ENCODE results near the gene FAM174C.

The FAM174C gene

DNA sequence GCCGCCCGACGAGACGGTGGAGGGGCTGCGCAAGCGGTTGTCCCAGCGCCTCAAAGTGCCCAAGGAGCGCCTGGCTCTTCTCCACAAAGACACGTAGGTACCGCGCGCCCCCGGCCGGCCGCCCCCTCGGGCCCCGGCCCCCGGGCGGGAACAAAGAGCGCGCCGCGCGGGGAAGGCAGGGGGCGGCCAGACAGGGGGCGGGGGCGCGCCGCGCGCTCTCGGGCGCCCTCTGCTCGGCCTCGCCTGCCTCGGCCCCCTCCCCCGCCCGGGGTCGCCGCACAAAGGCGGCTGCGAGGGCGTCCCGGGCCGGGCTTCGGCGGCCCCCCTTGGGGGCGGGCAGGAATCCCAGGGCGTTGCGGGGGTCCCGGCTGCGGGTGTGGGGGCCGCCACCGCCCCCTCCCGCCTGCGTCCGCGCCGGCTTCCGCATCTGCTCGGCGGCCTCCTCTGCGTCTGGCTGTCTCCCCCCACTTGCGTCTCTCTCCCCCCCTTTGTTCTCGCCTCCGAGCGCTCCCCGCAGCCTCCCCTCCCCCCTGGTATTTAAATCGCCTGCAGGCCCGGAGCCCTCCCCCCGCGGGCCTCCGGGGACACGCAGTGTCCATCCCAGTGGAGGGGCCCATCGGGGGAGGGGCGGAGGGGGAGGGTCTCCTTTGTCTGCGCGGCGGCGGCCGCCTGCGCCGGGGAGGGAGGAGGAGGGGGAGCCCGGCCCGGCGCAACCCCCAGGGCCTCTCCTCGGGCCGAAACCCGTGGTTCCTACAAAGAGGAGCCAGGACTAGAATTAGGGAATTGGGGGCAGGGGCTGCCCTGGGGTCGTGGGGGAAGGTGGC lies 24.7 kb upstream of the FAM174C start:
- H3K27ac ChIP-seq = peak overlapping the region; percentile 99
- TF ChIP-seq ZFX (IDR thresholded peaks at IDR 0.05; ENCODE audit: borderline replicate concordance) = no peak
- TF ChIP-seq, protein P1, sequence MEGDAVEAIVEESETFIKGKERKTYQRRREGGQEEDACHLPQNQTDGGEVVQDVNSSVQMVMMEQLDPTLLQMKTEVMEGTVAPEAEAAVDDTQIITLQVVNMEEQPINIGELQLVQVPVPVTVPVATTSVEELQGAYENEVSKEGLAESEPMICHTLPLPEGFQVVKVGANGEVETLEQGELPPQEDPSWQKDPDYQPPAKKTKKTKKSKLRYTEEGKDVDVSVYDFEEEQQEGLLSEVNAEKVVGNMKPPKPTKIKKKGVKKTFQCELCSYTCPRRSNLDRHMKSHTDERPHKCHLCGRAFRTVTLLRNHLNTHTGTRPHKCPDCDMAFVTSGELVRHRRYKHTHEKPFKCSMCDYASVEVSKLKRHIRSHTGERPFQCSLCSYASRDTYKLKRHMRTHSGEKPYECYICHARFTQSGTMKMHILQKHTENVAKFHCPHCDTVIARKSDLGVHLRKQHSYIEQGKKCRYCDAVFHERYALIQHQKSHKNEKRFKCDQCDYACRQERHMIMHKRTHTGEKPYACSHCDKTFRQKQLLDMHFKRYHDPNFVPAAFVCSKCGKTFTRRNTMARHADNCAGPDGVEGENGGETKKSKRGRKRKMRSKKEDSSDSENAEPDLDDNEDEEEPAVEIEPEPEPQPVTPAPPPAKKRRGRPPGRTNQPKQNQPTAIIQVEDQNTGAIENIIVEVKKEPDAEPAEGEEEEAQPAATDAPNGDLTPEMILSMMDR (IDR thresholded peaks at IDR 0.05) = peak; percentile 28; the same call in 1 of the 2 replicates

DNA sequence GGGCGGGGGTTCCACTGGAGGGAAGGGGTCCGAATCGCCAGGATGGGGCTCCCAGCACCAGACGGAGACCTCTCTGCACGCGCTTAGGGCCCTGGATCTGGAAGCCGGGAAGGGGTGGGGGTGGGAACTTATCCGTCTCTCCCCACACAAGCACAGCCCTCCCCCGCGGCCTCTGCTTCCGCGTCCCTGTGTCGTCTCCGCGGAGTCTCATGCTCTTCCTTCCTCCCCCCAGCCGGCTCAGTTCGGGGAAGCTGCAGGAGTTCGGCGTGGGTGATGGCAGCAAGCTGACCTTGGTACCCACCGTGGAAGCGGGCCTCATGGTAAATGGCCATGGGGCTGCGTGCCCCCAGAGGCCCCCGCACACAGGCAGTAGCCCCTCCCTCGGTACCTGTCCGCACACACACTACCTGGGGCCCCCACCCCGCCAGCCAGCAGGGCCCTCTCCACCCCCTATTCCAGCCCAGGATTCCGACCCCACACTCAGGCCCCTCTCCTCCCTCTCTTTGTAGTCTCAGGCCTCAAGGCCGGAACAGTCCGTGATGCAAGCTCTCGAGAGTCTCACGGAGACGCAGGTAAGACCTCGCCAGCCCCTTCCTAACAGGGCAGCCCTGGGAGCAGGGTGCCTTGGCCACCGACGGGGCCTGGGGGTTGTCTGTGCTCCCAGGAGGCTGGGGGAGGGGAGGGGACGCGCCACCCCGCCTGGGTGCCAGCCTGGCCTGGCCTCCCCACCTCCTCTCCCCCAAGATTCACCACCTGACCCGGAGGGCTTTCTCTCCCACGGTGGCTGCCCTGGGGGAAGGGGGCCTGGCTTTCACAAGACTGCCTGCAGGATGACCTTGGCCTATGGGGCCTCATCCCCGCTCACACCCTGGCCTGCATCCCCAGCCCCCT lies 23.8 kb upstream of the FAM174C start:
- TF ChIP-seq, protein P1 (IDR thresholded peaks at IDR 0.05) = no peak
- no peak for TF ChIP-seq ZFX (IDR thresholded peaks at IDR 0.05; ENCODE audit: borderline replicate concordance)

DNA sequence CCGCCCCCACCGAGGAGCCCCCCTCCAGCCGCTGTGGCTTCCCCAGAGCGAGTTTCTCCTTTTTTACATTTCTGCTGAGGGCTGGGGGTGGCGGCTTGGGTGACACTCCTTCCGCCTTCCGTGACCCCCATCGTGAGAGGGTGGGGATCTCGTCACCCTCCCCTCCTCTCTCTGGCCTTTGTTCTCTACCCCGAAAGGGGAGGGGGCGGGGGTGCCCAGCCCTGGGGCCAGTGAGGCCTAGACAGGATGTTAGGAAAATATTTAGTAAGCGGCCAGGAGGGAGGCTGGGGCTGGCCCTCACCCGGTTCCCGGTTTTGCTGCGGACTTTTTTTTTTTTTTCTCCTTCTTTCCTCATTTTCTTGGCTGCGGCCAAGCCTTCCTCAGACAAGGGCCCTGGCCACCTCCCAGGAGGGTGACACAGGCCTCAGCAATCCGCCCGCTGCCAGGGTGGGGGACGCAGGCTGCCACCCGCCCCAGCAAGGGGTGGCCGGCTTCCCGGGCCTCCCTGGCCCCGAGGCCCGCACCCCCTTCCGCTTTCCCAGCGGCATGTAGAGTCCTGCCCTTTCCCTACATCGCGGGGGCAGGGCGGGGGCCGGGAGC lies 23.0 kb upstream of the FAM174C start:
- peak overlapping the region; percentile 99 for H3K27ac ChIP-seq
- TF ChIP-seq, protein P1 (IDR thresholded peaks at IDR 0.05) = no peak
- no peak for TF ChIP-seq ZFX (IDR thresholded peaks at IDR 0.05; ENCODE audit: borderline replicate concordance)

More for the DNA sequence above, 23.8 kb upstream of the FAM174C start:
- H3K27ac ChIP-seq = peak overlapping the region; percentile 99

DNA sequence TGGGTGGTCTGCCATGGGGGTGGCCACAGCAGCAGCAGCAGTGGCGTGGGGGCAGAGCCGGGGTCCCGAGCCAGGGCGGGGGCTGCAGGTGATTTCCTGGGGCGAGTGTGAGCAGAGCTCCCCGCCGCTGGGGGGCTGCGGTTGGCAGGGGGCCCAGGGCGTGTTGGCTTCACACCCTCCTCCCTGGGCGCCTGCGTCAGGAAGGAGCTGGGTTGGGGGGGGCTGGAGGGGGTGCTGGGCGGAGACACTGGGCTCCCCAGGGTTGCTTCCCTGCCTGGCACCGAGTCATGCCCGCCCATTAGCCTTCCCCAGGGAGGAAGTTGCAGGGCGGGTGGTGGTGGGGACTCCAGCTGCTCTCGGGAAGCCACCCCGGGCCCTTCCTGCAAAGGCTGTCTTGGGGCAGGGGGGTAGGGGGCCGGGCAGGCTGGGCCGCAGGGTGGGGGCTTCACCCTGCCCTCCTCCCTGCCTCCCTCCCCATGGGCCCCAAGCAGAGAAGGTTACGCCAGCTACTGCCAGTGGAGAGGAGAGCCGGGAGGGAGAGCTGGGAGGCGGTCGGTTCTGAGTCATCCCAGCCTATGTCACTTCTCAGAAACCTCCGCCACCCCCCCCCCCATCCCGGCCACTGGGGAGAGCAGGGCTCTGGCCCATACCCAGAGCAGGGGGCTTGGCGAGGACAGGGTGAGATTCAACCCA lies 22.4 kb upstream of the FAM174C start:
- H3K27ac ChIP-seq = peak overlapping the region; percentile 99
- no peak for TF ChIP-seq ZFX (IDR thresholded peaks at IDR 0.05; ENCODE audit: borderline replicate concordance)
- TF ChIP-seq, protein P1 (IDR thresholded peaks at IDR 0.05) = no peak

DNA sequence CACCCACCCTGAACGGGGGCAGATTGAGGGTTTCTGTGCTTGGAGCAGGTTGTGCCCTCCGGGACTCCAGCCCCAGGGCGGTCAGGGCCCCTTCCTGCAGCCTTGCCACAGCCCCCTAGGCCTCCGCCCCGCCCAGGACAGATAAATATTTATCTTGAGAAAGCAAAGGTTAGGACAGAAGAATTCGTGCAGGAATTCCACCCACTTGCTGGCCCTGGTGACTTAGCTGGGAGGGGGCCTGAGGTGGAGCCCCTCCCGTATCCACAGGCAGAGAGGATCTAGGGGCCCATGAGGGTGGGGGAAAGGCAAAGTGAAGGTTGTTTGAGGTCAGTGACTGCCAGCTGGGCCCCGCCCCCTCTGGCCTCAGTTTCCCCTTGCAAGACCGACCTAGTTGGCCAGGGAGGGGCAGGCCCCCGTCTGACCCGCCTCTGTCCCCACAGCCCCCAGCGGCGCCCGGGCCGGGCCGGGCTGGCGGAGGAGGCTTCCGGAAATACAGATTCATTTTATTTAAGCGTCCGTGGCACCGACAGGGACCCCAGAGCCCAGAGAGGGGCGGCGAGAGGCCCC lies 21.7 kb upstream of the FAM174C start:
- H3K27ac ChIP-seq = peak overlapping the region; percentile 99
- TF ChIP-seq, protein P1 (IDR thresholded peaks at IDR 0.05) = no peak

DNA sequence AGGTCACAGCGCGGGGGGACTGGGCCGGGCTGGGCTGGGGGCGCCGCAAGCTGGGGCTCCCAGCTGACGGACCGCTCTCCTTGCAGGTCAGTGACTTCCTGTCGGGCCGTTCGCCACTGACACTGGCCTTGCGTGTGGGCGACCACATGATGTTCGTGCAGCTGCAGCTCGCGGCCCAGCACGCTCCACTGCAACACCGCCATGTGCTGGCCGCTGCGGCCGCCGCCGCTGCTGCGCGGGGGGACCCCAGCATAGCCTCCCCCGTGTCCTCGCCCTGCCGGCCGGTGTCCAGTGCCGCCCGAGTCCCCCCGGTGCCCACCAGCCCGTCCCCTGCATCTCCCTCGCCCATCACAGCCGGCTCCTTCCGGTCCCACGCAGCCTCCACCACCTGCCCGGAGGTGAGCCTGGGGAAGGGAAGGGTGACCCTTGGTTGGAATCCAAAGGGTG lies 21.2 kb upstream of the FAM174C start:
- peak overlapping the region; percentile 99 for H3K27ac ChIP-seq
- TF ChIP-seq, protein P1 (IDR thresholded peaks at IDR 0.05) = no peak
- no peak for TF ChIP-seq ZFX (IDR thresholded peaks at IDR 0.05; ENCODE audit: borderline replicate concordance)
